Spinal cord (tissue), 10 donors: Measurements from ENCODE around the gene ICAM3. TPM values are rescaled to one million over a fixed set of nuclear protein-coding genes. Genes with fewer than 3 reads are reported as not detected.

Experiments
- DNase-seq, 6 donors: peaks; one replicate each; pipeline versions ENCODE4 v3.0.0 to v3.0.0-alpha.2; 2013 to 2015; ENCODE audit warnings: low spot score in 6 of 6, low read depth in 4 of 6
- H3K27ac ChIP-seq: one replicate; pipeline ENCODE4 v1.5.1; 2013; ENCODE audit warnings: low read depth, low read length, control low read depth
- H3K27me3 ChIP-seq: one replicate; pipeline ENCODE4 v1.6.1; 2013; ENCODE audit warnings: low read length; ENCODE audit not compliant: control insufficient read depth, insufficient read depth
- H3K36me3 ChIP-seq: one replicate; pipeline ENCODE4 v1.6.1; 2013; ENCODE audit warnings: low read length; ENCODE audit not compliant: control insufficient read depth, insufficient read depth
- H3K4me1 ChIP-seq: one replicate; pipeline ENCODE4 v1.6.1; 2013; ENCODE audit warnings: low read length; ENCODE audit not compliant: control insufficient read depth, insufficient read depth
- H3K4me3 ChIP-seq: one replicate; pipeline ENCODE4 v1.5.1; 2013; ENCODE audit warnings: low read depth, low read length, control low read depth
- H3K9me3 ChIP-seq: one replicate; pipeline ENCODE4 v1.6.1; 2013; ENCODE audit warnings: low read length; ENCODE audit not compliant: control insufficient read depth, insufficient read depth
- WGBS: methylation state at CpG from one replicate; pipeline ENCODE4 v1.1.5; 2013; ENCODE audit warnings: missing lambda C conversion rate; ENCODE audit not compliant: insufficient coverage; 5-methylcytosine and 5-hydroxymethylcytosine counted together
- polyA plus RNA-seq, 2 donors: library from polyadenylated mRNA; unstranded; fragments of 120-200 nt; gene quantifications; one replicate each; pipeline ENCODE4 v1.2.1, GENCODE V29; 2013; ENCODE audit not compliant: insufficient read length in 2 of 2
- total RNA-seq, 2 donors: library from RNA; depleted of rRNA in 1 of 2; stranded (reverse); fragments of 120-200 nt in 1 of 2; fragments of >200 nt in 1 of 2; gene quantifications; one replicate each; pipeline versions ENCODE4 v1.2.3 to v1.2.4, GENCODE V29; 2013 to 2014
- donor health status: healthy.

ICAM3 gene
- total and polyA plus RNA-seq, 4 donors, result 3.8 to 8.7 (median 5.0) TPM

DNA sequence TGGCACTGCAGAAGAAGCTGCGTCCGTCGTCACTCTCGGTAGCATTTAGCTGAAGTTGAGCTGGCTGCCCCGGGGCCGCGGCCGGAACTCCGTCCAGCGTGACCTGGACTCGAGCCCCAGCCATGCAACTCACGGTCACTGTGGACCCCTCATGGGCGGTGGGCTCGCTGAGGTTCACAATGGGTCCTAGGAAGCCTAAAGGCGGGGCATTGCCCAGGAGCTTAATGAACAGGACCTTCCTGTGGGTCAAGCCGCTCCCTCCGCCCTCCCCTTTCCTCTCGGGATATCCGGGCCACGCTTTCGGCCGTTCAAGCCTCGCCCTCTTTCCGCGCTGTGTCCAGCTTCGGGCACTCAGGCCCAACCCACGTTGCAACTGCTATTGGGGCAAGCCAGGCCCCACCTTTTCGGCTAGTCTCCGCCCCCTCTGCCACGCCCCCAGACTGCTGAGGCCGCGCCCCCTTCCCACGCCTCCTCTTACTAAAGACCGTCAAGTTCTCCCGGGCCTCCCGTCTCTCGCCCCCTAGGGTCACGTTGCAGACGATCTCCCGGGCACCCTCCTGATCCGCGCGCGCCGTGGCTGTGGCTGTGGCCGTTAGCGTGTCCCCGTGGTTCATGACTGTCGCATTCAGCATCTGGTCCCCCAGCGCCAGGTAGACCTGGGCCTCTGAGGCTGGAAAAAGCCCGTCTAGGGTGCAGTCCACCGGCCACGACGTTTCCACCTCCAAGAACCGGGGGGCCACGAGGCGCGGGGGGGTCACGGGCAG lies 4.7 kb downstream of the ICAM3 start:
- peak in 4 of 6 donors; percentile 35 to 88 (median 62) for DNase-seq
- Histone ChIP-seq H3K4me3 (peak overlapping the region; percentile 99), H3K27me3 (no peaks in the 10 kb centered on the region), H3K36me3 (peaks cover 19% of the 10 kb centered on the region), H3K9me3 (no peaks in the 10 kb centered on the region), H3K27ac (peak overlapping the region; percentile 67), H3K4me1 (peaks cover 38% of the 10 kb centered on the region)
- 3% methylated on average over 59 of the region's 59 CpGs for WGBS

GRCh38 chr19:10333758-10334587 lies 5.5 kb downstream of the ICAM3 start:
- H3K4me1 ChIP-seq, result peaks cover 38% of the 10 kb centered on the region
- peaks cover 24% of the 10 kb centered on the region for H3K36me3 ChIP-seq
- H3K27me3 ChIP-seq, result no peaks in the 10 kb centered on the region
- peak overlapping the region; percentile 99 for H3K4me3 ChIP-seq
- H3K27ac ChIP-seq, result peak overlapping the region; percentile 99
- no peaks in the 10 kb centered on the region for H3K9me3 ChIP-seq
- 5% methylated on average over 43 of the region's 44 CpGs for WGBS
- DNase-seq, result no peak

DNA sequence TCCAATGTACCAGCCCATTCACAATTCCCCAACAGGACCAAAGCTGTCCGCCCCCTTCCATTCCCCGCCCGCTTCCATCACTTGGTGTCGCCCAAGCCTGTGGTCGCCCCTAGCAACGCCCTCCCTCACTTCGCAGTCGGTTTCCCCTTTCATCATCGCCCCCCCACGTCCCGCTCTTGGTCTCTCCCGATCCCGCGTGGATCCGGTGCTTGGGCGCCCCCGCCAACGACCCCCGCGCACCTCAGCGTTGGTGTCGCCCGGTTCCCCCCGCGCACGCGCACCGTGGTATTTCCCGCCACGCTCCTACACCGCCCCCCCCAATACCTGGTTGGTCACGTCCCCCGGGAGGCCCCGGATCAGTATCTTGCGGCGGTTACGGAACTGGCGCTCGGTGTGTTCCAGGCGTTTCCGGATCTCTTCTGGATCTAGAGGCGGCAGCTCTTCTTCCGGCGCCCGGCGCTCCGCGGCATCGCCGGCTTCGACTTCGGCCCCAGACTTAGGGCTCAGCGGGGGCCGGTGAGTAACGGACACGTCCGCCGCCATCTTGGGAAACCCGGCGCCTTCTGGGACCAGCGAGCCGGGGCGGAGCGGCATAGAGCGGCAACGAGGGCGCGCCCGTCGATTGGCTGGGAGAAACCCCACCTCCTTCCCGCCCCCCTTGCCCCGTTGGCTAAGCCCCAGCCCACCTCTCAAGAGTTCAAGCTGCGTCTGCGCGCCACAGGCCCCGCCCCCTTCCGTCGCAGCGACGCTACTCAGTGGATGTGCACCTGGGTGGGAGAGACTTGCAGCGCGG lies 6.3 kb downstream of the ICAM3 start, which contains the start of gene RAVER1:
Gene RAVER1, minus strand, starts transcription at position 565 of the 793 bp plus-strand sequence. Its CDS starts 22 bp downstream, at position 543.
- Histone ChIP-seq H3K4me1 (peaks cover 38% of the 10 kb centered on the region), H3K4me3 (peak within 1 kb of the TSS; percentile 99), H3K9me3 (no peaks in the 10 kb centered on the region), H3K27me3 (no peaks in the 10 kb centered on the region), H3K27ac (peak within 1 kb of the TSS; percentile 99), H3K36me3 (peaks cover 32% of the 10 kb centered on the region)
- peak; percentile 91 to 99 (median 97) for DNase-seq
- WGBS, result under 1% methylated on average over 75 of the region's 82 CpGs

DNA sequence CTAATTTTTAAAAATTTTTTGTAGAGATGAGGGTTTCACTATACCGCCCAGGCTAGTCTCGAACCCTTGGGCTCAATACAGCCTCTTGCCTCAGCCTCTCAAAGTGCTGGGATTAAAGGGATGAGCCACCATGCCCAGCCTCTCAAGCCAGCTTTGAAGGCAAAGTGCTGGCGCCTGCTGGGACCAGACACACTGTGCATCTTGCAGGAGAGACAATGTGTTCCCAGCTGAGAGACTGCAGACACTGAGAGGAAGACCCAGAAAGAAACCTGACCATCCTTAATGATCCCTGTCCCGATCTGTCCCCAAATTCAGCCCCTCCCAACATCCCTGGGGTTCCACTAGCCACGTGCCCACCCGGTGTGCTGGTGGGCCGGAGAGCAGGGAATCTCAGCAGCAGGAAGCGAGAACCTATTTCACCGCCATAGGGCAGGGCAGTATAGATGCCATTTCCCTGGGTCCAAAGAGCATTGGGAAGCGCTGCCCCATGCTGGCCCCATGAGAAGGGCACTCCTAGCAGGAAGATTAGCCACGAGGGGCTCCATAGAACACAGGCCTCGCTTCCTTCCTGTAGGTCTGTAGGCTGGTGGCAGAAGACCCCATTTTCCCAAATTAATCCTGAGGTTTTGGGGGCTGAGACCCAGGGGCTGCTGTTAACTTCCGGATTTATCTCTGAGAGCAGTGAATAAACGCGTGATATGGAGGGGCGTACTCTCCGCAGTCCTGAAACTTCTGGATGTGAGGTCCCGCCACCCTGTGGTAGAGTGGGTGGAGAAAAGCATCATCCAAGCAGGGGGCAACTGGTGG lies 7.1 kb downstream of the ICAM3 start:
- WGBS, result 31% methylated on average over 17 of the region's 18 CpGs

DNA sequence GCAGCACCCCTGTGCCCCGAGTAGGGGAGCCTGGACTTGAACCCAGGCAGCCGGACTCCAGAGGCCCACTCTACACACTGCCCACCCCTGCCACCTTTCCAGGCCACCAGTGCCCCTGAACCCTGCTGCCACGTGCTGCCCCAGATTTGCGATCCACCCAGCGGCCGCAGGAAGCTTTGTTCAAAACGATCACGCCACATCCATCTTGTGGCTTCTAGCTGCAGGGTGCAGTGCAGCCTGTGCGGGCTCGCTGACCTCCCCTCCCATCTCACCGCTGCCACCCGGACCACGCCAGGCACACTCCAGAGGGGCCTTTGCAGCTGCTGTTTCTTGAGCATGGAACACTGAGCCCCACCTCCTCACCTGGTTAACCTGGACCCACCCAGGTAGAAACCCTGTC lies 9.9 kb downstream of the ICAM3 start:
- Histone ChIP-seq H3K4me1 (peaks cover 25% of the 10 kb centered on the region), H3K27me3 (no peaks in the 10 kb centered on the region), H3K9me3 (no peaks in the 10 kb centered on the region), H3K36me3 (peaks cover 67% of the 10 kb centered on the region), H3K27ac (no peak overlapping the region), H3K4me3 (no peak overlapping the region)
- DNase-seq, result no peak
- WGBS, result 94% methylated on average over 13 of the region's 13 CpGs

More for the DNA sequence above, 7.1 kb downstream of the ICAM3 start:
- no peaks in the 10 kb centered on the region for H3K27me3 ChIP-seq
- no peaks in the 10 kb centered on the region for H3K9me3 ChIP-seq
- H3K27ac ChIP-seq, result peak overlapping the region; percentile 99
- H3K4me3 ChIP-seq, result peak overlapping the region; percentile 99
- H3K4me1 ChIP-seq, result peaks cover 38% of the 10 kb centered on the region
- H3K36me3 ChIP-seq, result peaks cover 40% of the 10 kb centered on the region
- DNase-seq, result no peak

GRCh38 chr19:10328558-10329429 lies 10.6 kb downstream of the ICAM3 start:
- Histone ChIP-seq H3K9me3 (no peaks in the 10 kb centered on the region), H3K27ac (no peak overlapping the region), H3K4me3 (no peak overlapping the region), H3K4me1 (peaks cover 17% of the 10 kb centered on the region), H3K27me3 (no peaks in the 10 kb centered on the region), H3K36me3 (peaks cover 75% of the 10 kb centered on the region)
- no peak for DNase-seq
- 95% methylated on average over 37 of the region's 41 CpGs for WGBS

- Histone ChIP-seq H3K4me1 (peaks cover 15% of the 10 kb centered on the region), H3K36me3 (peaks cover 85% of the 10 kb centered on the region), H3K27me3 (no peaks in the 10 kb centered on the region), H3K27ac (no peak overlapping the region), H3K4me3 (no peak overlapping the region), H3K9me3 (no peaks in the 10 kb centered on the region)
- no peak for DNase-seq
- 99% methylated on average over 6 of the region's 7 CpGs for WGBS
These were observed 11.6 kb downstream of the ICAM3 start for GRCh38 chr19:10327793-10328192.

GRCh38 chr19:10325732-10326131 lies 13.7 kb downstream of the ICAM3 start:
- H3K9me3 ChIP-seq, result no peaks in the 10 kb centered on the region
- H3K36me3 ChIP-seq, result peaks cover 99% of the 10 kb centered on the region
- DNase-seq, result no peak
- H3K27me3 ChIP-seq, result no peaks in the 10 kb centered on the region
- H3K4me3 ChIP-seq, result no peak overlapping the region
- H3K4me1 ChIP-seq, result no peaks in the 10 kb centered on the region
- no peak overlapping the region for H3K27ac ChIP-seq
- WGBS, result 95% methylated on average over 7 of the region's 8 CpGs
